NCI-H1930 (cell line): Measurements from ENCODE around the gene DRAM1.

ENCODE experiments used
- DNase-seq, 2 experiments: peaks; one replicate each; lab custom pipeline; 2025; lab: John Stamatoyannopoulos, UW

DRAM1 gene

DNA sequence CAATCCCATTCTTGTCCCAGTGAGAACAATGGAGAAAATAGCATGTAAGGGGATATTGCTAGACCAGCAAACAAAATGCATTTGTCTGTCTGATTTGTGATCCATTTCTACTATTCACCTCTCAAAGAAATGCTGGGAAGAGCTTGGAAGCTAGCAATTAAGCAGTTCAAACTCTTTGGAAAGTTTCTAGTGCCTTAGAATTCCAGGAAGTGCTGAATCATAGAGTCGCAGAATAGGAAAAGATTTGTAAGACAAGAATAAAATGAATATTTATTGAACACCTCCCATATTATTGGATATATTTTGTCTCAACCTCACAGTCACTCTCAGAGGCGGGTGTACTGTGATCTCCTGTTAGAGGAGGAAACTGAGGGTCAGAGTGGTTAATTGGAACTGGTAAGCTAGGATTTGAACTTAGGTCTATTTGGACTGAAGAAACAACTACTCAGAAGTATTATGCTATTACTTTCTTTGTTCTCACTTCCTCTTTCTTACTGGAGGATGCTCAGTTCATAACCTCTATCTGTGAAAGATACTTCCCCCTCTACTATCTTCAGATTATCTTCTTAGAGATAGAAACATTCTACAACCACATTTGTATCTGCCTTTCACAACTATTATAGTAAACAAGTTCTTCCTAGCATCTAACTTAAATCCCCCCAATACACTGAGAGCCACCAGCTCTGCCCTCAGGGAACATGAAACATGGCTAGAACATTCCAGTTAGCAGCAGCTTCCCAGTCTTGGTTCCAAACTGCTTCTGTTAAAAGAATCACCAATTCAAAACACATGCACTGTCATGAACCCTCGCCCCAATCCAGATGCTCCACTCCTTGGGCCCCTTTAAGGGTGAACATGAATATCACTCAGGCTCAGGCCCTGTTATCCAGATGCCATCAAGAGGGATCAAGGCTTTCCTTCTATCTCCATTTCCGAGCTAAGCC is 64.2 kb downstream of the DRAM1 start:
- DNase-seq = no peak

GRCh38 chr12:101942250-101942605 is 64.8 kb downstream of the DRAM1 start:
- no peak for DNase-seq

DNA sequence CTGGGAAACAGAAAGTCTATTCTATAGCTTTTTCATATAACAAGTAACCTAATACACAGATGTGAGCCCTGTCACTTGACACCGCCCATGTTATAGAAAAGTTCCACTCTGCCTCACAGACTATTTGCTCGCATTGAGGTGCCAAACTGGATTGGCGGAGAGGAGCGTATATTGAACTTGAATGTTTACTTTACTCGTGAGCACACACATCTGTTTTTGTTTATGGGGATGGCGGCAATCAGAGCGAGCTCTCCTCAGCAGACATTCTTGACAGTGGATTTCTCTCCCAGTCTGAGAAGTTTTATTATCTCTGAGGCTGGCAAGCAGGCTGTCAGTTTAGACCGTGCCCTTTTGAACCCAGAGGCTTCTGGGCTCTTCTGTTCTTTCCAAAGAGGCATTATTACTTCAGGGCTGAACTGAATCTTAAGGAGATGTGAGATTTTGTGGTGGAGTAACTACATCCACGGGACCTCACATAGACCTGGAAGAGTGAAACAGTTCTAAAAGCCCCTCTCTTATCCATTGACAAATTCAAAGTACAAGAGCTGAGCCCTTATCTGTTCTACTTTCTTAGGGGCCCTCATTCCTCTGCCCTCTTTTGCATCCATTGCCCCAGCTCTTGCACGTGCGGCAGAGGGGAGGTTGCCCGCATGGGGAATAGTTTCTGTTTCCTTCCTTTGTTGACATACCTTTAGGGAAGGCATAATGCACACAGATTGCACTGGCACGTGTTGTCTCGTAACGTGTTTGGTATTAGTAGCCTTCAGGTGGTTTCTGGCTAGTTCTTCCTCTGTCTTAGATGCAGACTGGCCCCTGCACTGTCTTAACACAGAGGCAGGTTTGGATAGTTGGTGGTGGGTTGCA is 68.2 kb downstream of the DRAM1 start:
- no peak for DNase-seq

GRCh38 chr12:101946233-101946611 is 68.8 kb downstream of the DRAM1 start:
- no peak for DNase-seq

DNA sequence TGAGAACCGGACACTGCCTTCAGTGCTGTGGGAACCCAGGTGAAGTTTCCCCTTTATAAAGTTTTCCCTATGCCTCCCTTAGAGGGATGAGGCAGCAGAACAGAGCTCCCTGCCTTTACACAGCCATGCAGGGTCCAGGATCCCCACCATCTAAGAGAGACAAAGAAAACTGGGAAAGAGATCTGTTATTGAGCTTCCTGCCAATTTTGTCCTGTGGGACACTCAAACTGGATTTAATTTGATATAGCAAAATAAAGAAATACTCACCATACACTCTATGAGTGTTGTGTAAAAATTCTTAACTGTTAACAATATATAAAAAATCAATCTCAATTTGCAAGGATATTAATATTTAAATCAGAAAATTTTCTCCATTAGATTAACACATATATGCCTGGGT is 69.9 kb downstream of the DRAM1 start:
- no peak for DNase-seq

DNA sequence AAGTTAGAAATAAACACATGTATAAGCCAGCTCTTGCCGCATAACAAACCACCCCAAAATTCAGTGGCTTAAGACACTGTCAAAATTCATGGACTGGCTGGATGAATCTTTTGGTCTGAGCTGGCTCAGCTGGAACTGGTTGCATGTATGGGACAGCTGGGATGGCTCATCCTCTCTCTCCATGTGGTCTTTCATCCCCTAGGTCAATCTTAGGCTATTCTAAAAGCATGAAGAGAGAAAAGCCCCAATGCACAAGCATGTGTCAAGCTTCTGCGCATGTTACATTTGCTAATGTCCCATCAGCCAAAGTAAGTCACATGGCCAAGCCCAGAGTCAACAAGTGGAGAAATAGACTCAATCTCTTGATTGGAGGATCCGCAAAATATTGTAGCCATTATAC is 71.0 kb downstream of the DRAM1 start:
- no peak for DNase-seq

DNA sequence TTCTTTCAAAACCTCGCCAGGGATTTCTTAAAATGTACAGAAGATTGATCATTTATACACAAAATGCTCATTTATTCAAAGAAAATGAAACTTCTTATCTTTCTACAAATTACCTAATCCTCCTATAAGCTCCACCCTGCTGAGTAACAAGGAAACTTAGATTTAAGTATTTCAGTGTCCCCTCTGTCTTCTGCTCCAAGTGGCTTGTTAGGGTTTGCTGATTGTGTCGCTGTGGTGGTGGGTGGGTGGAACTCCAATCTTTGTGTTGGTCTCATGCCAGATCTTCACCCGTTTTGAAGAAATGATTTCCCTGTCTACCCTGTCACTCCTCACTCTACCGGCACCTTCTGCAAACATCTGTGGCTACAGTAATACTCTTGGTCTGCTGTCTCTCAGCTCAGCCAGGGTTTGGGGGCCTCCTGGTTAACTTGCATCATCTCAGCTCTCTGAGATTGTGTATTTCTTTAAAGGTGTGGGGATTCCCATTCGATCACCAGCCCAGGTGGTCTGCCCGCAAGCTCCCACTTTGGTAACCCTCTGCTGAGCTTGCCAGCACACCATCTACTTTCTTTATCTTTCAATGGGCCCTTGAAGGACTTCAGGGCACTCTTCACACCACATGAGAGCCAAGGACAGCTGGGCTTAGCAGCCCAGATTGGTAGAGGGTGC is 73.8 kb downstream of the DRAM1 start:
- DNase-seq = no peak

GRCh38 chr12:101954113-101954512 is 76.7 kb downstream of the DRAM1 start:
- DNase-seq = no peak

- DNase-seq = no peak
Measured at GRCh38 chr12:101954676-101955075, 77.3 kb downstream of the DRAM1 start.

- DNase-seq = no peak
Measured at GRCh38 chr12:101957252-101957959, 80.0 kb downstream of the DRAM1 start.

DNA sequence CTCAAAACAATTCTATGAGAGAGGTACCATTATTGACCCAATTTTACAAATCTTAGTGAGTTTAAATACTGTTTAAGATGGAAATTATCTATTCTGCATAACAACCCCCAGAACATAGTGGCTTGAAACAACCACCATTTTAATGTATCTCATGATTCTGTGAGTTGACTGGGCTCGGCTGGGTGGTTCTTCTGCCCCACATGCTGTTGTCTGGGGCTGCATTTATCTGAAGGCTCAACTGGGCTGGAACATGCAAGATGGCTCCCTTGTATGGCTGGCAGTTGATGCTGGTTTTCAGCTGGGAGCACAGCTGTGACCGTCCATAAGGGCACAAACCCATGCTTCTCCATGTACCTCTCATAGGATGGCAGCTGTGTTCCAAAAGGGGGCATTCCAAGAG is 82.2 kb downstream of the DRAM1 start:
- DNase-seq = no peak

DNA sequence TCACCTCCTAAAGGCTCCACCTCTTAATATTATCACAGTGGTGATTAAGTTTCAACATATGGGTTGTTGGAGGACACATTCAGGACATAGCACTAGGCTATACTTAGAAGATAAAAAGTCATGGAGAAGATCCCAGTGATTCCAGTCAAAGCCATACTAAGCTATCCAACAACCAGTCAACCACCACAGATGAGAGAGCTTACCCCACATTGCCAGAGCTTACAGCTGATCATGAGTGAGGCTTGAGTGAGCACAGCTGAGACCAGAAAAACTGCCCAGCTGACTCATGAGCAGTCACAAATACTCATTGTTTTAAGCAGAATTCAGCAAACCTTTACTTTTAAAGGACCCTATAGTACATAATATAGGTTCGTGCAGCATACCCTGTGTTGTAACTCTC is 85.1 kb downstream of the DRAM1 start:
- no peak for DNase-seq

DNA sequence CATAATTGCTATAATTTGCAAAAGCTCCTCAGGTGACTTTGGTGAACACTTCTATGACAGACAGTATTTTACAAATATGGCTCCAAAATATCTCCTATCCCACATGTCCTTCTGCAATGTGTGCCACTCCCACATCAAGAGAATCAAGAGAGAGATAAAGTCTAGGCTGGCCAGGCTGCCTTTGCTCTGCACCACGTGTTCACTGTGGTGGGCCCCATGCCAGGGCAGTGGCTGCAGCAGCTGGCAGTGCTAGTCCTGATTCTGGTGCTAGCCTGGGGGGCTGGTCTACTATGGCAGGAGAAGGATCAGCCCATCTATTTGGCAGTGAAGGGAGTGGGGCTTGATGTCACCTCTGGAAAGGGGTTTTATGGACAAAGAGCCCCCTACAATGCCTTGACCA is 86.3 kb downstream of the DRAM1 start:
- no peak for DNase-seq

- no peak for DNase-seq
Measured at GRCh38 chr12:101966496-101966895, 89.1 kb downstream of the DRAM1 start.

DNA sequence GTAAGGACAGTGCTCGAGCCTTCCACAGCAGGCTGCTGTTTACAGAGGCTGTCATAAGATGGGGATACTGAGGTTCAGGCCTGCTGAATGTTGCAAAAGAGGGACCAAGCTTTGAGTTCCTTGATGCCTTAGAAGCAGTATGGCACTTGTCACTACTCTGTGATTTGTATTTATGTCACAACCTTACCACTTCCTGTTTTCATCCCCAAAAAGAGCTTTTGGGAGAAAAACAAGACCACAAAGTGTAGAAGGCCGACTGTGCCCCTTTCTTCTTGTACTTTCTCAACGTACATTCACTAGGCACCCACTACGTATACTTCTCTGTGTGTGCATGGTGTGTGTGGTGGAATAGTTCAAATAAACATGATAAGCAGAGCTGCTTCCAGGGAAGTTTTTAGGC is 90.1 kb downstream of the DRAM1 start:
- no peak for DNase-seq

DNA sequence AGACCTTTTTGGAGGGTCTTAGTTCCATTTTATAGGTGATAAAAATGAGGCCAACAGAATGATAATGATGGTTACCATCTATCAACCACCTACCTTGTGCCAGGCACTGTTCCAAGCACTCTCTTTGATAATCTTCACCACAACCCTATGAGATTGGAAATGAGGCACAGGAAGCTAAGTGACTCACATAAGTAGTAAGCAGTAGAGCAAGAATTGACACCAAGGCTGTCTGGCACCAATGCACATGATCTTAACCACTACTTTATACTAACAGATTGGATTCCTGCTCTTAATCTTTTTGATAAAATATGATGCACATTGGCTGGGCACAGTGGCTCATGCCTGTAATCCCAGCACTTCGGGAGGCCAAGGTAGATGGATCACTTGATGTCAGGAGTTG is 91.4 kb downstream of the DRAM1 start:
- DNase-seq = no peak
